Astrocyte (in vitro differentiated cells and primary cell): Measurements from ENCODE around the gene A3GALT2. TPM values are rescaled to one million over a fixed set of nuclear protein-coding genes. Genes with fewer than 3 reads are reported as not detected.

Experiments
- DNase-seq: peaks from one replicate; pipeline ENCODE4 v3.0.0-alpha.2; 2010; ENCODE audit warnings: low read depth
- FAIRE-seq: peaks from 2 replicates; lab custom pipeline; 2011; peaks lifted over from hg19 to GRCh38; lab: Jason Lieb, UNC
- H2AFZ ChIP-seq: 2 replicates; pipeline ENCODE4 v1.6.0; 2012; ENCODE audit warnings: low read depth, low read length, inconsistent platforms
- H3K27ac ChIP-seq: 2 replicates; pipeline ENCODE4 v1.5.1; 2011; ENCODE audit warnings: low read depth, low read length, inconsistent platforms
- H3K27me3 ChIP-seq: 2 replicates; pipeline ENCODE4 v1.6.0; 2011; ENCODE audit warnings: low read length, inconsistent platforms; ENCODE audit not compliant: insufficient read depth
- H3K36me3 ChIP-seq: 2 replicates; pipeline ENCODE4 v1.5.1; 2011; ENCODE audit warnings: low read length, inconsistent platforms; ENCODE audit not compliant: insufficient read depth
- H3K4me1 ChIP-seq: 2 replicates; pipeline ENCODE4 v1.5.1; 2011; ENCODE audit warnings: low read length, inconsistent platforms; ENCODE audit not compliant: insufficient read depth
- H3K4me2 ChIP-seq: 2 replicates; pipeline ENCODE4 v1.6.0; 2012; ENCODE audit warnings: low read length, inconsistent platforms
- H3K4me3 ChIP-seq: 2 replicates; pipeline ENCODE4 v1.5.1; 2011; ENCODE audit warnings: low read depth, mild to moderate bottlenecking, low read length, inconsistent platforms; ENCODE audit not compliant: insufficient read depth
- H3K79me2 ChIP-seq: 2 replicates; pipeline ENCODE4 v1.6.0; 2012; ENCODE audit warnings: mild to moderate bottlenecking, low read length, inconsistent platforms; ENCODE audit not compliant: insufficient read depth
- H3K9ac ChIP-seq: 2 replicates; pipeline ENCODE4 v1.6.0; 2012; ENCODE audit warnings: mild to moderate bottlenecking, low read length, inconsistent platforms
- H3K9me3 ChIP-seq: 2 replicates; pipeline ENCODE4 v1.5.1; 2012; ENCODE audit warnings: low read depth, mild to moderate bottlenecking, low read length, inconsistent platforms; ENCODE audit not compliant: insufficient read depth
- H4K20me1 ChIP-seq: 2 replicates; pipeline ENCODE4 v1.6.0; 2012; ENCODE audit warnings: low read length, inconsistent platforms; ENCODE audit not compliant: insufficient read depth
- H3K27ac Mint-ChIP-seq: one replicate; pipeline ENCODE4 v1.8.0; 2021; ENCODE audit warnings: mild to moderate bottlenecking, mixed read lengths; ENCODE audit not compliant: unreplicated experiment
- H3K27me3 Mint-ChIP-seq: one replicate; pipeline ENCODE4 v1.8.0; 2021; ENCODE audit warnings: low read depth, mixed read lengths; ENCODE audit not compliant: unreplicated experiment
- H3K36me3 Mint-ChIP-seq: one replicate; pipeline ENCODE4 v1.8.0; 2021; ENCODE audit warnings: low read depth, mixed read lengths; ENCODE audit not compliant: unreplicated experiment
- H3K4me1 Mint-ChIP-seq: one replicate; pipeline ENCODE4 v1.8.0; 2021; ENCODE audit warnings: low read depth, mixed read lengths; ENCODE audit not compliant: unreplicated experiment
- H3K4me3 Mint-ChIP-seq: one replicate; pipeline ENCODE4 v1.8.0; 2021; ENCODE audit warnings: mild to moderate bottlenecking, moderate library complexity, mixed read lengths; ENCODE audit not compliant: unreplicated experiment
- H3K9me3 Mint-ChIP-seq: one replicate; pipeline ENCODE4 v1.8.0; 2021; ENCODE audit warnings: mild to moderate bottlenecking, mixed read lengths; ENCODE audit not compliant: unreplicated experiment
- CTCF ChIP-seq: IDR thresholded peaks from 2 replicates; pipeline ENCODE4 v1.5.1; 2011; ENCODE audit warnings: low read depth, mild to moderate bottlenecking, inconsistent platforms, low read length, moderate library complexity; ENCODE audit not compliant: insufficient read depth
- EZH2 ChIP-seq: IDR thresholded peaks from 2 replicates; pipeline ENCODE4 v1.6.1; 2012; ENCODE audit warnings: mild to moderate bottlenecking, low read length, inconsistent platforms; ENCODE audit not compliant: insufficient read depth
- total RNA-seq: library from RNA; stranded (reverse); gene quantifications from 2 replicates; pipeline ENCODE4 v1.2.1, GENCODE V29; 2021

The A3GALT2 gene
- total RNA-seq, 1 donor from 2014 or later, result not detected

DNA sequence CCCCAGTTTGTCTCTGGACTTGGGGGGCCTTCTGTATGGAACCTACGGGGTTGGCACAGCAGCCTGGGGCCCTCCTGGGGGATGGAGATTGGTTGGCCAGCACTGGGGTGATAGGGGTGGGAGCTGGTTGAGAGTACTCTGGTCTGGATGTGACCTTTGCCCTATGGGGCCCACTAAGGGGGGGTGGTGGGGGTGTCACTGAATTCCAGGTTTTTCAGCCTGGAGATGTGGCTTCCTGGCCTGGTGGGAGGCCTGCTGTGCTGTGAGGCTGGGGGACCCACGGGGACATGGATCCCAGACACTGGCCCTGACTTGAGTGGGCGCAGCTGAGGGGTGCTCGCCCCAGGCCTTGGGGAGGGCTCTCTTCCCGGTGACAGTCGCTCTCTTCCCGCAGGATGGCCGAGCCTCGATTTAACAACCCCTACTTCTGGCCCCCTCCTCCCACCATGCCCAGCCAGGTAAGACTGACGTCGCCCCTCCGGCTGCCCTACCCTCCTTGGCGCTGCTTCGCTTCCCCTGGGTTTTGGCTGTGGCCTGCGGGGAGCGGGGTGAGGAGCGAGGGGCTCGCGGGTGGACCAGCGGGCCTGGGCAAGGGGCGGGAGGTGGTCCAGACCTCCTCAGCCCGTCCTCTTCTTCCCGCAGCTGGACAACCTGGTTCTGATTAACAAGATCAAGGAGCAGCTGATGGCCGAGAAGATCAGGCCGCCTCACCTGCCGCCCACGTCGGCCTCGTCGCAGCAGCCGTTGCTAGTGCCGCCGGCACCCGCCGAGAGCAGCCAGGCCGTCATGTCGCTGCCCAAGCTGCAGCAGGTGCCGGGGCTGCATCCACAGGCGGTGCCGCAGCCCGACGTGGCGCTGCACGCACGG lies 45.0 kb downstream of the A3GALT2 start:
- peaks cover 18% of the 10 kb centered on the region for H3K36me3 Mint-ChIP-seq
- no peaks in the 10 kb centered on the region for H3K27me3 Mint-ChIP-seq
- Histone ChIP-seq H3K27me3 (no peaks in the 10 kb centered on the region), H3K9ac (no peak overlapping the region), H3K79me2 (peaks cover 48% of the 10 kb centered on the region), H3K4me2 (no peak overlapping the region), H3K27ac (no peak overlapping the region), H3K9me3 (no peaks in the 10 kb centered on the region), H4K20me1 (peaks cover 52% of the 10 kb centered on the region), H2AFZ (no peak overlapping the region), H3K36me3 (peaks cover 16% of the 10 kb centered on the region), H3K4me1 (no peaks in the 10 kb centered on the region), H3K4me3 (no peak overlapping the region)
- no peaks in the 10 kb centered on the region for H3K9me3 Mint-ChIP-seq
- TF ChIP-seq CTCF (no peak), EZH2 (no peak)
- H3K4me1 Mint-ChIP-seq, result no peaks in the 10 kb centered on the region
- H3K27ac Mint-ChIP-seq, result no peak overlapping the region
- no peak for DNase-seq
- no peak overlapping the region for H3K4me3 Mint-ChIP-seq
- no peak for FAIRE-seq

DNA sequence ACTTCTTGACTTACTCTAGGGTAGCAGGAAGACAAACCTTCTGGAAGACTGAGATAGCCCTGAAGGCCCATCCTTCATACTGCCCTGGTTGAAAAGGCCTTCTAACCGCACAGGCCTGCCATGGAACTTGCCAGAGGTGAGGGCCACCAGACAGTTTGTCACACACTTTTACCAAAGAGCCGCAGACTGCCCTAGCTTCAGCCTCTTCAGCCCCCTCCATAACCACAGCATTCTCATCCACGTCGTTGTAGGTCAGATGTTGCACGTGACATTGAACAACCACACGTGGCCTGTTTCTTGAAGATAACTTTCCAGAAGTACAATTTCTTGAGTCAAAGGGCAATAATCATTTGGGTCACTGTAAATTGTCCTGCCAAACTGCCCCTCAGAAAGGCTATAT lies 45.7 kb downstream of the A3GALT2 start:
- H3K27me3 ChIP-seq, result no peaks in the 10 kb centered on the region
- H3K36me3 ChIP-seq, result peaks cover 14% of the 10 kb centered on the region
- H3K9me3 ChIP-seq, result no peaks in the 10 kb centered on the region
- H3K27me3 Mint-ChIP-seq, result no peaks in the 10 kb centered on the region
- no peak overlapping the region for H3K4me3 ChIP-seq
- H3K27ac ChIP-seq, result no peak overlapping the region
- no peak overlapping the region for H3K9ac ChIP-seq
- H3K4me3 Mint-ChIP-seq, result no peak overlapping the region
- no peaks in the 10 kb centered on the region for H3K4me1 ChIP-seq
- TF ChIP-seq CTCF, result no peak
- TF ChIP-seq EZH2, result no peak
- peaks cover 59% of the 10 kb centered on the region for H4K20me1 ChIP-seq
- no peak overlapping the region for H3K4me2 ChIP-seq
- no peaks in the 10 kb centered on the region for H3K9me3 Mint-ChIP-seq
- peaks cover 18% of the 10 kb centered on the region for H3K36me3 Mint-ChIP-seq
- H2AFZ ChIP-seq, result no peak overlapping the region
- H3K27ac Mint-ChIP-seq, result no peak overlapping the region
- no peak for DNase-seq
- H3K79me2 ChIP-seq, result peaks cover 56% of the 10 kb centered on the region
- no peaks in the 10 kb centered on the region for H3K4me1 Mint-ChIP-seq
- no peak for FAIRE-seq

GRCh38 chr1:33274446-33274845 lies 46.5 kb downstream of the A3GALT2 start:
- no peak overlapping the region for H3K9ac ChIP-seq
- no peak overlapping the region for H3K4me3 ChIP-seq
- no peak overlapping the region for H3K27ac ChIP-seq
- H3K27me3 ChIP-seq, result no peaks in the 10 kb centered on the region
- no peak overlapping the region for H3K4me2 ChIP-seq
- Mint-ChIP-seq H3K4me1 (no peaks in the 10 kb centered on the region), H3K9me3 (no peaks in the 10 kb centered on the region), H3K27ac (no peak overlapping the region), H3K27me3 (no peaks in the 10 kb centered on the region), H3K36me3 (peaks cover 20% of the 10 kb centered on the region), H3K4me3 (no peak overlapping the region)
- peaks cover 65% of the 10 kb centered on the region for H4K20me1 ChIP-seq
- DNase-seq (no peak), FAIRE-seq (no peak)
- H3K9me3 ChIP-seq, result no peaks in the 10 kb centered on the region
- TF ChIP-seq CTCF (no peak), EZH2 (no peak)
- no peaks in the 10 kb centered on the region for H3K4me1 ChIP-seq
- peaks cover 61% of the 10 kb centered on the region for H3K79me2 ChIP-seq
- H3K36me3 ChIP-seq, result peaks cover 14% of the 10 kb centered on the region
- H2AFZ ChIP-seq, result no peak overlapping the region
